Mesenteric fat pad (tissue), 1 donor: ENCODE measurements around the gene DNAJC5. TPM values are rescaled to one million over a fixed set of nuclear protein-coding genes. Genes with fewer than 3 reads are reported as not detected.

ENCODE experiments used
- DNase-seq: peaks from one replicate; pipeline ENCODE4 v3.0.0-alpha.2; 2020; ENCODE audit warnings: low spot score
- total RNA-seq: library from RNA; stranded (reverse); fragmentation: NEBNext Ultra II Directional; extraction: Animal tissue kit (Norgen Biotek cat#: 25700); gene quantifications from one replicate; pipeline ENCODE4 v1.2.1, GENCODE V29; 2021
- donor health status: DM: yes; HTN: yes; CAD: no.

The DNAJC5 gene
- total RNA-seq, 1 donor from 2014 or later: 50.5 TPM

DNA sequence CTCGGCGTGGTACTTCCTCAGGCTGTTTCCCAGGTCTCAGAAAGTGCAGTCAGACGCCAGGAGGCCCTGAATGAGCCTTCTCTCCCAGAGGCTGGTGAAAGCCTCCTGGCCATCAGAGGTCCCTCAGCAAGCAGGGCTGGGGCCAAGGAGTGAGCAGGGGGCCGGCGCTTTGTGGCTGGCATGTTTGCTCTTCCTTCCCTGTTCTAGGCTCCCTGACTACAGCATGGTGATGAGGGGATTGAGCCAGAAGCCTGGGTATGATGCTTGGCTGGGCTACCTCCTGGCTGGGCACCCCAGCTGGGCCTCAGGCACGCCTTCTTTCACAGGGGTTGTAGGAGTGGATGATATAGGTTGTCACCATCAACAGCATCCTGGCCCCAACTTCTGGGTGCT, 11.7 kb upstream of the DNAJC5 start:
- DNase-seq: no peak

GRCh38 chr20:63884506-63885263, 10.2 kb upstream of the DNAJC5 start:
- DNase-seq: no peak

DNA sequence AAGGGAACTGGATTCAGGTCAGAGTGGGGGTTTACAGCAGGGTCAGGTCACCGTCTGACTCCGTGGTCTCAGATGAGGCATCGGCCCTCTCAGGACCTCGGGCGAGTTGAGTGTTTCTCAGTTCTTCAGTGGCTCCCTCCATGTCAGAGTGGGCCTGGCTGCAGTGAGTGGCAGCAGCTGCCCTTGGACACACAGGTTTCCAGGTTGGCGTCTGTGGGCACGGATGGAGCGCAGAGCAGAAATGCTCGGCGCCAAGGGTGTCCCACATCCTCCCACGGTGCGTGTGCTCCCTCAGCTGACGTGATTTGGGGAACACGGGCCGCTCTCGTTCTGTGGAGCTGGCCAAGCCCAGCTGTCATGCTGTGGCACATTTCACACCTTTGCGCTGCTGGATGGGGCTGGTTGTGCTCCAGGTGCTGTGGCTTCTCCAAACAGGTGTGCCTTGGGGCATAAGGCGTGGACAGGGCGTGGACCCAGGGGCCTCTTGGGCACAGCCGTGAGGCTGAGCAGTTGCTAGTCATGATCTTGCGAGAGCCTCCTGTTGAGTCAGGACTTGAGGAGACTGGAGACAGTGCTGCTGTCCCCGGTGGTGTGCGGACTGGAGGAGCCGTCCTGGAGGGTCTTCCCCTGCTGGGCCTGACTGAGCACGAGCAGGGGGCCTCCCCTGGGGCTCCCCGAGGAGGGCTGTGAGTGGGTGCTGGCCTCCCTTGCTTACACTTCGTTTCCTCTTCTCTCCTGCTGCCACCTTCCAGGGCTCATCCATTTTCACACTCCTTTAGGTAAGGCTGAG, 9.5 kb upstream of the DNAJC5 start:
- DNase-seq: no peak

GRCh38 chr20:63886054-63886419, 8.9 kb upstream of the DNAJC5 start:
- no peak for DNase-seq

DNA sequence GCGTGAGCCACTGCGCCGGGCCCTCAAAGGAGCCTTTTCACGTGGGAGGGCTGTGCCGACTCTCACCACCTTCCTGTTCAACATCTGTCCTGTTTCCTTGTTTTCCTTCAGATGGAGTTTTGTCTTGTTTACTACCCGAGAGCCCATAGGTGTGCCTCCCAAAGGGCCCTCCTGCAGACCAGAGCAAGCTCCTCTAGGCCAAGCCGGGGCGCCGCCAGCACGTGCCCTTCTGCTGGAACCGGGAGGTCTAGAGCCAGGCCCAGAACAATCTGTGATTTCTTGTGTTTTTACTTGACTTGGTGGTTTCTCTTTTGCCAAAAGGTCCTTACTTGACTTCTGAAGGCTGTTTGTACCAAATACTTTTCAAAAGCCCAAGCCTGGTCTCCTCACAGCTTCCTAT, 8.0 kb upstream of the DNAJC5 start:
- DNase-seq: no peak

GRCh38 chr20:63889241-63890200, 5.4 kb upstream of the DNAJC5 start:
- no peak for DNase-seq

- no peak for DNase-seq
Observed at GRCh38 chr20:63890201-63890576, 4.7 kb upstream of the DNAJC5 start.

GRCh38 chr20:63890616-63891015, 4.3 kb upstream of the DNAJC5 start:
- no peak for DNase-seq

DNA sequence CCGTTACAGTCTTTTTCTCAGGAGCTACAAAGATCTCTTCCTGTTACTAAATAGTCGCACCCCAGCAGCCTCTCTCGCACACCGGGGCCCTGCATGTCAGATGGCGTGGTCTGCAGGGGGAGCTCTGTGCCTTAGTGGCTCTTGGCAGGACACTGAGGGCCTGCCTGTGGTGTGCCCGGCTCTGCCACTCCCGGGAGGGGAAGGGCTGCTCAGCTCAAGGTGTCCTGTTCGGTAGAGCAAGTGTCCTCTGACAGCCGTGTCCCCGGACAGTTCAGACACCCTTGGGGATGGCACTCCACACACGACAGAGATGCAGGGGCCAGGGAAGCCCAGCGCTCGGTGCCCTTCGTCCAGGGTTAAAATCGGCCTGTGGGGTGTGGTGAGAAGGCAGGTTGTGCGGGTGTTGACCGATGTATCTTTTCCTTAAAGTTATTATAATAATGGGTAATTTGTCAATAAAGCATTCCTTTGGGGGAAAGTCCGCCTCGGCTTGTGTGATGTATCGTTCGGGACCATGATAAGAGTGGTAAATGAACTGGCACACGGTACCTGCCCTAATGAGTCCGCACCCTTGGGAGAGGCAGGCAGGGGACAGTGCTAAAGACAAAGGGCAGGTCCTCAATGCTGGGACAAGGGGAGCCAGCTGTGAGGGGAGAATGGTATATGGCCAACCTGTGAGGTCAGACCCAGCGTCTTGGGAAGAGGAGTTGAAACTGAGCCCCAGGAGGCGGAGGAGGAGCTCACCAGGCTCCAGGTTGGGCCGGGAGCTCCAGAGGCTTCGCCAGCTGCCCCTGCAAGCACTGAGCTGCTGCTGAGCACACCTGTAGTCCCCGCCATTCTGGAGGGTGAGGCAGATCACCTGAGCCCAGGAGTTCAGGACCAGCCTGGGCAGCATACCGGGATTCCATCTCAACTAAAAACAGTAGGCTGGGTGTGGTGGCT, 3.6 kb upstream of the DNAJC5 start:
- DNase-seq: no peak

DNA sequence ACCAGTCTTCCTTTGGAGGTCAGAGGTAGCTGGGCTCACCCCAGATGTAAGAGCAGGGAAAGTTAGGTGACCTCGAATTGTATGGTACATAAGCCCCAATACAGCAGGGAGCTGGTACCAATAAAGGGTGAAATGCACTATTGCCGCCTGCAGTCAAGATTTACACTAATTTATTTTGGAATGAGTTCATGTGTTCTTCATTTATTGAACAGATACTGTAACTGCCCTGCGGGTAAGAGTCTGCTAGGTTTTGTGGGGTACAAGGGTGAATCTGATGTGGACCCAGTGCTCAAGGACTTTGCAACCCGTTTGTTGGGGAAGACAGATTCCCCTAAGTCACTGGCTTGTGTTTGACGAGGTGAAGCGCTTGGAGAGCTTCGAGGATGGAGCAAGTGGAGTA, 2.5 kb upstream of the DNAJC5 start:
- DNase-seq: no peak

DNA sequence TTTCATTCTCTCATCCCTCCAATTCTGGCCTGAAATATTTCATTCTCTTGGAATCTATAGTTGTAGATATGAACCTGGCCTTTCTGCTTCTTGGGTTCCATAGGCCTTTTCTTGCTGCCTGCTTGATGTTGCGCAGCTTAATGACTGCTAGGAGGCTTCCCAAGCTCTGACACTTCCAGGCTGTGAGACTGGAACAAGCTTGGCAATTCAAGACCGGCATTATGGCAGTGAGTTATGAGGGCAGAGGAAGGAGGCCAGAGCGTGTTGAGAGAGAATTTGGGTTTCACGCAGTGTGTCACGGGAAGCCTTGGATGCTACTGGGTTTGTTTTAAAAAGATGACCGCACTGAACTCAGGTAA, 948 bp upstream of the DNAJC5 start:
- DNase-seq: no peak

GRCh38 chr20:63895202-63895951, 451 bp downstream of the DNAJC5 start:
- DNase-seq: no peak

- no peak for DNase-seq
Observed at GRCh38 chr20:63895952-63896263, 982 bp downstream of the DNAJC5 start.

DNA sequence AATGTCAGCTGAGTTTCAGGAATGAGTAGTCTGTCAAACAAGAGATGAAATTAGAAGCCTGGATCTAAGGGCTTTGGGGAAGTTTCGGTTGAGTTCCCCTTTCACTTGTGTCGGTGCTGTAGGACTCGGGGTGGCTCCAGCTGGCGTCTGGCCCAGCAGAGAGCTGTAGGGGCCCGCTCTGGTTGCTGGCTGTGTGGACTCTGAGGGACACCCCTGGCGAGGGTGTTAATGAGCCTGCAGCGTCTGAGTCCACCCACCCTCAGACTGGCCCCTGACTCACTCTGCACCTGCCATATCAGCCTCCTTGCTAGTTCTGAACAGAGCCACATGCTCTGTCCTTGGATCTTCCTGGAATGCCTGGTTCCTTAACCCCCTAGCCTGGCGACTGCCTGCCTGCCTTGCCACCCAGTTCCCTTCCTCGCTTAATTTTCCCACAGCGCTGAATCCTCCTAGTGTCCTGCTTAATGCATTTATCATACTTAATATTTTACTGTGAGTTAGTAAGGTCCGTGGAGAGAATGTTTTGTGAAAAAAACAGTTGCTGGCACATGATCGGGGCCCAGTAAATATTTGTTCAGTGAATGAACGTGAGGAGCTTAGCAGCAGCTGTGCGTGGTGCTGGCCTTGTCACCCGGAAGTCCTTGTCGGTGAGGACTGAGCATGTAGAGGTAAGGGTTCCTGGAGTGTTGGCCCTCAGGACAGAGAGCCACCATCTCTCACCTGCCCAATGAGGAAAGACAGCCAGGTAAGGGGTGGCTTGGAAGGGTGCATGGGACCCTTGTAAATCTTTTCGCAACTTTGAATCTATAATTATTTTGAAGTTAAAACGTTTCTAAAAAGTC, 1.6 kb downstream of the DNAJC5 start:
- no peak for DNase-seq

GRCh38 chr20:63897978-63898561, 3.1 kb downstream of the DNAJC5 start:
- DNase-seq: no peak

GRCh38 chr20:63898882-63899558, 4.1 kb downstream of the DNAJC5 start:
- DNase-seq: no peak

- DNase-seq: no peak
Observed at GRCh38 chr20:63900413-63900812, 5.5 kb downstream of the DNAJC5 start.
